Measurements from ENCODE around the gene NDUFV1. TPM values are rescaled to one million over a fixed set of nuclear protein-coding genes. Genes with fewer than 3 reads are reported as not detected.

NDUFV1 gene
- total RNA-seq, 2 donors from 2014 or later, result 422 to 434 TPM

Other genes starting within 250 kb of the NDUFV1 start
- gene CLCF1, start 233.3 kb upstream of the NDUFV1 start, total RNA-seq, result 1 to 10 TPM; 1.1 to 4.6 TPM
- gene RAD9A, start 214.9 kb upstream of the NDUFV1 start, total RNA-seq, result 1 to 10 TPM; 6.2 to 9.0 TPM
- 10 to 100 TPM; 86.7 to 94.1 TPM for gene PPP1CA, start 205.1 kb upstream of the NDUFV1 start, total RNA-seq
- 1 to 10 TPM; 2.4 to 2.8 TPM for gene TBC1D10C, start 202.9 kb upstream of the NDUFV1 start, total RNA-seq
- gene CARNS1, start 191.3 kb upstream of the NDUFV1 start, total RNA-seq, result 10 to 100 TPM in 1 of 2 donors, 1 to 10 TPM in 1; 6.6 to 11.9 TPM
- gene RPS6KB2, start 178.4 kb upstream of the NDUFV1 start, total RNA-seq, result 10 to 100 TPM; 25.5 to 31.0 TPM
- 1 to 10 TPM; 1.8 to 4.7 TPM for gene PTPRCAP, start 169.3 kb upstream of the NDUFV1 start, total RNA-seq
- 10 to 100 TPM; 35.4 to 40.7 TPM for gene CORO1B, start 163.5 kb upstream of the NDUFV1 start, total RNA-seq
- not detected for gene GPR152, start 154.2 kb upstream of the NDUFV1 start, total RNA-seq
- 1 to 10 TPM; 1.2 to 1.3 TPM for gene CABP4, start 151.6 kb upstream of the NDUFV1 start, total RNA-seq
- gene TMEM134, start 137.7 kb upstream of the NDUFV1 start, total RNA-seq, result 10 to 100 TPM; 50.5 to 58.1 TPM
- 10 to 100 TPM; 50.5 to 51.2 TPM for gene AIP, start 123.9 kb upstream of the NDUFV1 start, total RNA-seq
- gene PITPNM1, start 101.6 kb upstream of the NDUFV1 start, total RNA-seq, result 10 to 100 TPM; 27.7 to 34.7 TPM
- 10 to 100 TPM; 44.8 to 60.9 TPM for gene CDK2AP2, start 98.8 kb upstream of the NDUFV1 start, total RNA-seq
- not detected for gene CABP2, start 83.5 kb upstream of the NDUFV1 start, total RNA-seq
- 100 to 1,000 TPM; 314 to 337 TPM for gene GSTP1, start 23.1 kb upstream of the NDUFV1 start, total RNA-seq
- gene NUDT8, start 23.0 kb downstream of the NDUFV1 start, total RNA-seq, result 10 to 100 TPM; 60.1 to 61.7 TPM
- gene TBX10, start 32.8 kb downstream of the NDUFV1 start, total RNA-seq, result not detected
- gene ACY3, start 43.8 kb downstream of the NDUFV1 start, total RNA-seq, result not detected
- not detected for gene ALDH3B2, start 67.7 kb downstream of the NDUFV1 start, total RNA-seq

Data from left cardiac atrium (tissue), 2 donors.